NCI-H2107 treated with DMSO at 0.1 percent for 48 hours (cell line): ENCODE measurements around the gene UTP15.

Source experiments
- DNase-seq: peaks from one replicate; lab custom pipeline; 2025; ENCODE audit not compliant: unreplicated experiment; lab: John Stamatoyannopoulos, UW

The UTP15 gene

GRCh38 chr5:73620334-73620687 lies 54.8 kb downstream of the UTP15 start:
- no peak for DNase-seq

- DNase-seq = no peak
Observed at GRCh38 chr5:73623060-73623459, 57.5 kb downstream of the UTP15 start.

GRCh38 chr5:73623901-73624404 lies 58.4 kb downstream of the UTP15 start:
- no peak for DNase-seq

- no peak for DNase-seq
Observed at GRCh38 chr5:73624888-73625287, 59.3 kb downstream of the UTP15 start.

GRCh38 chr5:73625372-73625943 lies 59.9 kb downstream of the UTP15 start:
- no peak for DNase-seq

- peak; percentile 8 for DNase-seq
Observed at GRCh38 chr5:73625944-73626811, 60.6 kb downstream of the UTP15 start, which contains the start of gene ARHGEF28. TSS of gene ARHGEF28 (plus strand) at chr5:73626196. CDS start at chr5:73684852, 58,656 bp downstream.

- DNase-seq = no peak
Observed at GRCh38 chr5:73626814-73627313, 61.3 kb downstream of the UTP15 start.

- DNase-seq = no peak
Observed at GRCh38 chr5:73629456-73629855, 63.9 kb downstream of the UTP15 start.

GRCh38 chr5:73630765-73631164 lies 65.2 kb downstream of the UTP15 start:
- no peak for DNase-seq

- no peak for DNase-seq
Observed at GRCh38 chr5:73631500-73631899, 66.0 kb downstream of the UTP15 start.
